Cerebellar nuclear complex (tissue), 1 donor: ENCODE data around the gene DLX1.

Experiments
- DNase-seq, 2 experiments: peaks; one replicate each; lab custom pipeline; 2025; lab: John Stamatoyannopoulos, UW

The DLX1 gene

DNA sequence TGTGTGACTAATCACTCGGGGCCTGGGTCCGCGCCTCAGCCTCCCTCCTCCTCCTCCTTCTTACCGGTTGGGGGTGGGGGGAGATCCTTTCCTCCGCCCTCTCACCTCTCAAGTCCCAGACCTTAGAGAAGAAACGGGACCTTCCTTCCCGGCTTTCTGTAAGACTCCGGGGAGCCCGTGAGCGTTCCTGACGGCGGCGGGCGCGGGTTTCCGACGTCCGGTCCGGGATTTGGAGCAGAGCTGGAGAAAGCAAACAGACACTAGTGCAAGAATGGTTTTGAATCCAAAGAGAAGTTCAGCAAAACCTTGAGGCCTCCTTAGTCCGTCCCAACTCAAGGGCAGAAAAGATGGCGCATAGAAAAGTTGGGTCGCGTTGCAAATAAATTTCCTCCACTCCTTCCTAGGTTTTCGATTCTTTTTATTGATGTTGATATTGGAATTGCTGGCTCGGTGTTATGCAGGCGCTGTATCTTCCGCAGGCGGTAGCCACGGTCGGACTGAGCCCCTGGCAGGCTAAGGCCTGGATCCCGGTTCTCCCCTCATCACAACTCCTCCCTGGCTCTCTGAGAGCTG lies 2.0 kb downstream of the DLX1 start:
- DNase-seq = no peak

DNA sequence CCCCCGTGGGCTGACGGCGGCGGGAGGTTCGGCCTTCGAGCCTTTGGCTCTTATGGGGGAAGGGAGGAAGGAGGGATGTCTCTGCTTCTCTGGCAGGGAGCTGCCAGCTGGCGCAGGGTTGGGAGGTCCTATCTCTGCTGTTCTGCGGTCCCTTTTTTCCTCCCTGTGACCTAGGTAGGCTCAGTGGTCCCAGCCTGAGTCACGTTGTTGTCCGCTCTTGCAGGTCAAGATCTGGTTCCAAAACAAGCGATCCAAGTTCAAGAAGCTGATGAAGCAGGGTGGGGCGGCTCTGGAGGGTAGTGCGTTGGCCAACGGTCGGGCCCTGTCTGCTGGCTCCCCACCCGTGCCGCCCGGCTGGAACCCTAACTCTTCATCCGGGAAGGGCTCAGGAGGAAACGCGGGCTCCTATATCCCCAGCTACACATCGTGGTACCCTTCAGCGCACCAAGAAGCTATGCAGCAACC lies 2.5 kb downstream of the DLX1 start:
- DNase-seq = no peak

DNA sequence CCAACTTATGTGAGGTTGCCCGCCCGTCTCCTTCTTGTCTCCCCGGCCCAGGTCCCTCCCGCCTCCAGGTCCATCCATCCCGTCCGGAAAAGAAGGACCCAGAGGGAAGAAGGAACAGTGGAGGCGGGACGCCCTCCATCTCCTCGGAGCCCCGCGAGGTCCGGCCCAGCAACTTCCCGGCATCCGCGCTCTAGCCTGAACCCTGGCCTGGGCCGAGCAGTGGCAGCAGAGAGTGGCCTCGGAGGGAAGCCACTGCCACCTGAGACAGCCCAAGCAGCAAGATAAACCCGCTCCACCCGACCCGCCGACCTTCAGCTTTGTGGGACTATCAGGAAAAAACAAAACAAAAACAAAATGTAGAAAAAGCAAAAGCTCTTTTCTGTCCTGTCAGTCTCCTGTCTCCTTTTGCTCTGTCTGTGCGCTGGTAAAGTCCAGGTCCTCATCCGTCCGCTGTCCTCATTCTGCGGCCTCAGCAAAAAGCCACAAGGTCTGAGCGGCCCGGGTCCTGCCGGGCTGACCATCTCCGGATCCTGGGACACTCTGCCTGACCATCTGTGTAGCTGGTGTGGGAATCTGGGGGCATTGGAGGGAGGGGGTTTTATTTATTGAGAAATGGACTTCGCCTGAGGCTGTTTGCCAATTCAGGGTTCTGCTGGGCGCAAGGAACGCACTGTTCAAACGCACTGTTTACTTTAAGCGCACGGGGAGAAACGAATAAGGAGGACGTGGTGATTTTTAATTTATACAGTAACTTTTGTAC lies 3.1 kb downstream of the DLX1 start:
- no peak for DNase-seq

DNA sequence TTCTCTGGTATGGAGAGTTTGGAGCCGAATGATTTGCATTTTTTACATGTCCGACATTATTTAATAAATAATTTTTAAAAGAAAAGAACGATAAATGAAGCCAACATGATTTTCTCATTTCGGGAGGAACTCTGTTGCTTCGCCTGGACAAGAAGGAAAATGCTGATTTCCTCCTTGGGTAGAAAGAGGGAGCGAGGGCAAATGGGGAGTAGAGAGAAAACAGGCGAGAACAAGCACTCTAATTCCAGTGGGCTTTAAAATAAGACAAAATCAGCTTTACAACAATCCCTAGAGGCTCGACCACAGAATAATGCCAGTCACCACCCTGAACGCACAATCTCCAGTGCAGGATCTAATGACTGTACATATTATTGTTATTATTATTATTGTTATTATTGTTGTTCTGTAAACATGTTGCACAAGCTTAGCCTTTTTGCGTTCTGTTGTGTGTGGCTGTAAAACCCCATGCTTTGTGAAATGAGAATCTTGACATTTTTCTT lies 3.7 kb downstream of the DLX1 start:
- DNase-seq = no peak

DNA sequence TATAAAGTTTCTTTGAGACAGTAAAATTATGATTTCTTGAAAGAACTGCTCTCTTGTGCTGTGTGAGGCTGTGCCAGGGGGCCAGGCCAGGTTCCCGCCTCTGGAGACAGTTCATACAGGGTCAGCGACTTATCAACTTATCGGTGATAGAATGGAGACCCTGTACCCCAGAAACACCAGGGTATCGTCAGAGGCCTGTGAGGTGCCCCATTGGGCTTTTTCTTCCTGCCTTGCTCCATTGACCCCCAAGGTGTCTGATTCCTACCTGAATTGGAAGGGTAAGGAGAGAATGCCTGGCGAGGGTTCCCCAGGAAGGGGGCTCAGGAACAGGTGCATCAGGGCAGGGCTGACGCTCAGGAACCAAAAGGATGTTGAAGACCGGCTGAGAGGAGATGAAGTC lies 4.3 kb downstream of the DLX1 start:
- no peak for DNase-seq

DNA sequence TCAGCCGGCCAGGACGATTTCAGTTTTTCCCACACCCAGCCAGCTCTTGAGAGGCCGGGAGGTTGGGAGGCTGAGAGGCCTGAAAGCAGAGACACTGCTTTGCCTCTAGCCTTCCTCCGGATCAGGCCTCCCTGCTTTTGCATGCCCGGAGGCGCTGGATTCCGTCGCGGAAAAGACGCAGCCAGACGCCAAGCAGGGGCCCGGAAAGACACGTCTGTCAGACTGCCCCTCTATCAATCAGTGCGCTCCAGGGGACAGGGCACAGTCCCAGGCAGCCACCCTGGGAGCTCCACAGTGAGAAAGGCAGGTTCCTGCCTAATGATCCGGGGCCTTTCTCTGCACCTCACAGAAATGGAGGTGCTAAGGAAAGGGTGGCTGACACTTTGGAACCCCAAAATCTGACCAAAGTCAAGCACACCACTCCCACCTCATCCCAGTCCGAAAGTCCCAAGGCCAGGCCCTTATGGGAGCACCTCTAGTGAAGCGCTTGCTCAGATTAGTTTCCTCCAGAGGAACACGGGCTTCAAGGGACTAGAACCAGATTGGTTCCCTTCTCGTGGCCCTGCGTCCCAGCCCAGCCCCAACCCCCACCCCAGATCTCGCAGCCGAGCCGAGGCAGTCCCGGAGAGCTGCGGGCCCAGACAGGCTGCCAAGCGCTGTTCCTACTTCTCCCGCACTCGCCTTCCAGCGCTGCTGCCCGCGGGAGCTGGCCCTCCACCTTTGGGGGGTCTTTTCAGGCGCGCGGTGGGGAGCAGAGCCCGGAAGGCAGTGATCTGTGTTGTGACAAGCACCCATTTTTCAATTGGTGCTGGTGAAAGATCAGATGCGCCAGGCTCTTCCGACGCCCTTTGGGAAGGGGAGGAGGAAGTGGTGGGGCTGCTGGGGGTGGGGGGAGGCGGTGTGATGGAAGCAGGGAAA lies 5.0 kb downstream of the DLX1 start:
- DNase-seq = no peak

DNA sequence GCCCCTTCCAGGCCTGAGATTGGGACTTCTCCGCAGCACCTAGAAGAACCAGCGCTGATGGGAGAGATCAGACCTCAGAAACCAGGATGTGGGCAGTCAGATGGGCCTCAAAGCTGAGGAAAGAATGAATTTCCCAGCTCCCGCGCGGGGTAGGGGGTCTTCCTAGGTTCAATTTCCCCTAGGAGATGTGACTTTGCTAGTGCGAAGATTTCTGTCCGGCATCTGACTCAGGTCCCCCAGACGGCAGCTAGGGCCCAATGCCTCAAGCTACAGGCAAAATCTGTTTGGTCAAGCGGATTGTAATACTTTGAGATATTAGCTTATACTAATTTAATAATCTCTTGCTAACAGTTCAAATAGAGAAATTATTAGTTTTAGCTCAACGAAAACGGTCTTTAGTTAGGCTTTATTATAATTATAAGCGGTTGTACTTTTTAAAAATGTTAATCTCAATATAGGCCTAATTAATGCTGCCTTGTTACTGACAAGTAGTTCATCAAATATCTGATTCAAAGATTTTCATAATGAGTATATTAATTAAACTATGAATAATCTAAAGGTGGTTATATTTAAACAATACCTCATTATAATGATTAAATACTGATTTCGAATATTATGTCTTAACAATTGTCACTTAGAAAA lies 5.8 kb downstream of the DLX1 start:
- no peak for DNase-seq

DNA sequence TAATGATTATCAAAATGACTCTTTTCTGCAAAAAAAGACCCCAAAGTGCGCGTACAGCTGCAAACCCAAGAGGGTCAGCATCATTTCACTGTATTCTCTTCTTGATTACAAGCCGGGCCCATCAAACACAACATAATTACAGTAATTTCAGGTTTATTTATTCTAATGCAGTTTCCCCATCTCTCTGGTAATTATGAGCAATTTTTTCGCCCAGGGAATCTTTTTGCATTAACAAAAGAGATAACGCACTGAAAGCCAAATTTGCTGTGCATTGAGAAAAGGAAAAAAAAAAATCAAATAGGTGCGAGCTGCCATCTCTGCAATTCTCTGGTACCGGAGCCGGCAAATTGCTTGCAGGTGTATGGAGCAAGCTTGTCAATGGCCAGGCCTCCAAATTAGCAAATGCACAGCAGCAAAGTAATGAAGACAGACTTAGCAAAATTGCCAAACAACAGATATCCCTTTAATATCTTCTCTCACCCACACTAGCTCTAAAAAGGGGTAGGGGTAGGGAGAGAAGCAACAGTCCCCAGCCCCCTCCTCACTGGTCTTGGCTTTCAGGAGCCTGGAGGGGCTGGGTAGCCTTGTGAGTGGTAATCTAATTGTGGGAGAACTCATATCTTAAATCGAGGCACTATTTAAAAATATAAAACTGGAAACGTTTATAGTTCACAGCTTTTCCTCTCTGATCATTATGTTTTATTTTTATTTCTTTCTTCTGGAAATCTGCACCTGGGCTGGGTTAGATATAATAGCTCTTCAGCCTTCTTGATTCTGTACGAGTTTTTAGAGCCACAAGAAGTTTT lies 6.7 kb downstream of the DLX1 start:
- DNase-seq = no peak

DNA sequence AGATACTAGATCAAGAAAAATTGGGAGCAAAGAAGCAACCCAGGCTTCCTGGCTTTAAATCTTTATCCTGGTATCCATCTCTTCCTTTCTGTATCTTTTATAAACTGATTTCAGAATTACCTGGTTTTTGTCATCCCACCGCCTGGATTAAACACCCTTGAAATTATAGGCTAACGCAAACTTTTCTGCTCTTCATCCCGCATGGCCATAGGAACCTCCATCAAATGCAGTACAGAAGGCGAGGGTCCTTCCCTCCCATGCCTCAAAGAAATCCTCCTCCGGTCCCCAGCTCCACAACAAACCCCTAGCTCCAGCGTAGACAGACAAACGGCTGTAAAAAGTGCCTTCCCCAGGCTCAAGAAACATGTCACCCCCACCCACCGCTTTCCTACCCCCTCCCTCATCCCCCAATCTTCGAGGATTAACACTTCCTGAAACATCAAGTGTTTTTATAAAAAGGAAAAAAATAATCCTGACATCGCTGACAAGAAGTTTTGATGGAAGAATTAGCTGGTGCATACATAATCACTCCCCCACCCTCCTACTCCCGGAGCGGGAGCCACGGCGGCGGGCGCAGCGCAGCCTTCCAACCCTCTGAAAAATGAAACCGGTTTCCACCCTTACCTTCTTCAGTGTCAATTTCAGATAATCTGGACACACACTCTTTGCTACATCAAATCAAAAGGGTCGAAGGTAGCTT lies 7.6 kb downstream of the DLX1 start:
- no peak for DNase-seq

DNA sequence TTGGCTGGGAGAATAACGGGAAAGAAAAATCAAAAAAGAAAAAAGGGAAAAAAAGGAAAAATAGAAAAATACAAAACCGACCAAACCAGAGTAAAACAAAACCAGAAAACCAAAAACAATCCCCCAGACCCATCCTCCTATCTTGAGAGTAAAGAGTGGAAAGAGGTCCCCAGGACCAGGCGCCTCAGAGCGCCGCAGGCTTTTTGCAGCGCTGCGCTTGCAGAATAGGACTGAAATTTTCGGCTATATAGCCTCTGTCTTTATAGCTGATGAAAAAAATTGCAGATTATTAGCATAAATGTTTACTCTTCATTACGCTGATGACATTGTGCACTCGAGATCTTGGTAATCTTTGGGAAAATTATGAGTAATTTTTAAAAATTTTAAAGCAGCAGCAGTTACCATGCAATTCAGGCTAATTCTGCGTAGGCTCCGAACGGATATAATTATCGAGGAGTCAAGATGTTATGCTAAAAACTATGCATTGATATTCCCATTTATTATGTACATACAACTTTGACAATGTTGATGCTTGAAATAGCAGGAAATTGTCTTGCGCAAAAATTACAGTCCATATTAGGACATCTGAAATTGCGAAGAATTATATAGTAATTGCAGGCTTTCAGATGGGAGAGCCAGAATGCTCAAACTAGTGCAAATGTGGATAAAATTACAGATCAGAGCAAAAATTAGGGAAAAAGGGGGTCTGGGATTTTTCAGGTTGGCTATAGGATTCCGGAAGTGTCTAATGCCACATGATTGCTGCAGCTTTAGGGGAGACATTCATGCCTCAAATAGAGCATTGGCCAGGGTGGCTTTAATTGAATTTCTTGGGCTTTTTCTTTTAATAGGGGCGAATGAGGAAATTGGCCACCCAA lies 8.3 kb downstream of the DLX1 start:
- DNase-seq = no peak

DNA sequence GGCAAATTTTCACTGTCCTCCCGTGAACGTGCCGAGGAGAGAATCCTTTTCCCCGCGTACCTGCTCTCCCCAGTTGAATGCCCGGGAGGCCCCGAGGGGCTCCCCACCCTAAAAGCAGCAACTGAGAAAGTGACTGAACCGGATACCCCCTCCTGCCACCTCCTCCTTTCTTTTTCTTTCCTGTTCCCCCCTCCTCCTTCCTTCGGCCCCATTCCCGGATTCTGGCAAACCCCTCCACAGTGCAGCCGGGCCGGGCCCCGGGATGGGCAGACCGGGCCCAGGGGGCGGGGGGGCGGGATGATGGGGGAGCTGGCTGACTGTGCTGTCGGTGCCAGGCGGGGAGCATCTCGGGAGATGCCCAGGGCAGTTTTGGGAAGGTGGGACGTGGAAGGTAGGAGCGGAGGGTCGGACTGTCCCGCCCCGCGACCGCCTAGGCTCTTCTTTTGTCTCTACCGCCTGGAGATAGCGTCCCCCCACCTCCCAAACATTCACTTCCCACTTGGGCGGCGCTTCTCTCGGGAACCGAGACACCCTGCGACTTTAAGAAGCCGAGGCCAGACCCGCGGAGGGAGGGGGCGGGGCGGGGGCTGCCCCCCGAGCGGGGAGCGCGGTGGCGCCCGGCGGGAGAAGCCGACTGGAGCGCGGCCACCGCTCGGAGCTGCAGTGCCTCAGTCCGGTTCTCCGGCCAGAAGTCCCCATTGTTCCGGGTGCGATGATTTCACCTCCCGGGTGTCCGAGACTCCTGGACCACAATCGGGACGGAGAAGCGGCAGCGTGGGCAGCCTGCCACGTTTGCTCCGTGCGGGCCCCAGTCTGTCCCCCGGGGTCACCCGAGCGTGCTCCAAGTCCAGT lies 9.2 kb downstream of the DLX1 start:
- no peak for DNase-seq

DNA sequence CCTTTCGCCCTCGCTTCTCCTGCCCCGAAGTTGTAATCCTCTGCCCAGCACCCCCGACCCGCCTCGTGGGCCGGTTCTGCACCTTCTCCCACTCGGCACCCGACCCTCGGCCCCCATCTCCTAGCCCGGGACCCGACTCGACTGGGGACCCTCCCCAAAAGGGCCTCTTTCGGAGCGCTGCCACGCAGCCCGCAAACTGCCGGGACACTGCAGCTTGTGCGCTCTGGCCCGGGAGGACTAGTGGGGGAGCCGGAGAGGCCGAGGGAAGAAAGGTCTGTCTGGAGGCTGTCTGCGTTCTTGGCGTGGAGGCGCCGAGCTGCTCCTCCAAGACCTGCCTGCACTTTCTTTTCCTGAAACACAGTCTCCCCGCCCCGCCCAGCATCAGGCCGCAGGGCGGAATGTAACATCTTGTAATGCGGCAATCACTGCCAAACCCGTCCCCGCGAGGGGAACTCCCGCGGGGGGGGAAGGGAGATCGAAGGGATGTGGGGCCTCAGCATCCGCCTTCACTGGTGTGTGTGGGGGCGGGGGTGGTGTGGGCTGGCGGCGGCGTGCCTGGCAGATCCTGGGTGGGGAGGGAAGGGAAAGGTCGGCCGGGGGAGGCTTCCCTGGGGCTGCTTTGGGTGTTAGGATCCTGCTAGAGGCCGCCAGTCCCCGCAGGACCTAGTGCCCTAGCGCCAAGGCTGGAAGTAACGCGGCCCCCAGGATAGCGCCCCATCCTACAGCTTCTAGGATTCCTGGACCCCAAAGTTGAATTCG lies 10.0 kb downstream of the DLX1 start:
- no peak for DNase-seq

DNA sequence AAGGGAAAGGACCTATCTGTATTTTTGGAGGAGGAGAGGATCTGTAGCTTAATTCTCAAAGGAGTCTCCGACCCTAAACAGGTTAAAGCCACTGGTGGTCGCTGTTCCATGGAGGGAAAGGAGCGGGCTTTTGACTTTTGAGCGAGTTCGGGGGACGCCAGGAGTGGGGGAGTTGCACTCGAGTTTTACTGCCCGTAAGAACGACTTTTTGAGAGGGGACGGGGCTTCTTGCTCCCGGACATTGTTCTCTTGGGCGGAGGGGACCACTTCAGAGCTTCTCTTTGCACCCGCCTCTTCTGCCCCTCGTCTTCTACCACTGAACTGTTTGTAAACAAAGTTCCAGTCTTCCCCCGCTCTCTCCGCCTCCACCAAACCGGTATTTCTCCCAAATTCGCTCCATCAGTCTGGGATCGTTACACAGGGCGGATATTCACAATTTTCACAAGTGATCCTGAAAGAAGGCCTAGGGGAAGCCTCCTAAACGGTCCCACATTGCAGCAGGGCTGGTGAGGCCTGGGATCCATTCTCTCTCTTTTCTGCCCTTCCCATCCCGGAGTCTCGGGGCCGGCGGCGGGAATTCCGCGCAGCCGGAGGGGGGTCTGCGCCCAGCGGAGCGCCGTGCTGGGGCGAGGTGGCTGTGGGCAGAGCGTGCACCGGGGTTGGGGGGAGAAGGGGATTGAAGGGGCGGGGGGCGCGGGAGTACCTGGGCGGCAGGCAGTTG lies 10.8 kb downstream of the DLX1 start:
- no peak for DNase-seq

DNA sequence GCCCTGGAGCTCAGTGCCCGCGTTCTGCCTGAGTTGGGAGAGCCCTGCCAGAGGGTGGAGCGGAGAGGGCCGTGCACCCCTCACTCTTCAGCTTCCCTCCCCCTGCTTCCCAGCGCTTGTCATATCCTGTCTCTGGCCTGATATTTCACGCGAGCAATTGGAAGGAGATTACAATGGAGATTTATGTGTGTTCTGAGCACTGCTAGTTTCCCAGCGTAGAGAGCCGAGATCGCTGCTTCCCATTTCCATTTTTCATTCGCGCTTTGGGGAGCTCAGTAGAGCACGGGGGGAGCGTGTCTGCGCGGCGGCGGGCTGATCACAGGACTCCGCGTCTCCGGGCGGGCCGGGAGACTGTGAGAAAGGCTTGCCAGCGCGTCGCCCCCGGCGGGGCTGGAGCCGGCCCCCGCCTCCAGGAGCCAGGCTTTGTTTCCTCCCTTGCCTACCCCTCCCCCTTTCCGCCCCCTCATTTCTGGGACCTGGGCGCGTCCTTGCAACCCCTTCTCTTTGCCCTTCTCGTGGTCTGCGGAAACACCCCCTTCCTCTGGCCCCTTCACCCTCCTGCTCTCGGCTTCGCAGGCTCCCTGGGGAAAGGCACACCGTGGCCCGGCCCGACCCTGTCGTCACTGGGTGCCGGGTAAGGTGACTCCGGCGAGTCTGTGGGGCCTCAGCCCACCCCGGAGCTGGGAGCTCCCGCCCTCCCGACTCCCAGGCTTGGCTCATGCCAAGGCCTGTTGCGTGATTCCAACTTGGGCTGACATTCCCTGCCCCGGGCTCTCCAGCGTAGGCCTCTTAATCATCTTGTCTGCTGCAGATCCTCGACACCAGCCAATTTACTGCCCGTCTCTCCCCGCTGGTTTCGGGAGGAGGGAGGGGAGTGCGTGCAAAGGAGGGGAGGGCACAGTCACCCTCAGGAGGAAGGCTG lies 11.6 kb downstream of the DLX1 start:
- no peak for DNase-seq

DNA sequence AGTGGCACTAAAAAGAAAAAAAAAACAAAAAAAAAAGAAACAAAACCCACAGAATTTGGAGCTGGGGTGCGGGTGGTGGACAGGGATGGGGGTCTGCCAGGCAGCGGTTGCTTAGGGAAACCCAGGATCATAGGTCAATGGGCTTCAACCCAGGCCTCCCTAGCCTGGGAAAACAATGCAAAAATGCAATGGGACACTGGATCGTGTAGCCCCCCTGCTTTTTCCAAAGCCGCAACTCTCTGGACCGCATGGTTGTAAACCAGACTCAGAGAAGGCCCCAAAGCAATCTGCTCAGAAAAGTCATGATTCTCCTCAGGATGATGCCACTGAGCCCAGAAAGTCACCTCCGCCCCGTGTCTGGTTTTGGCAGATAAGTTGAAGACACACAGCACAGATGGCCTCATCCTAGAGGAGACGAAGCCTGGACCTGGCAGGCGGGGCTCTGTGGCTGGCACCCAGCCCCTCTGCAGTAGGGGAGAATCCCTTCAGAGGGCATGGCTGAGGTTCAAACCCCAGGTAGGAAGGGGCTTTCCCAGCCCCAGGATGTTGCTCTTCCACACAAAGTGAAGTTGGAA lies 12.3 kb downstream of the DLX1 start:
- no peak for DNase-seq

DNA sequence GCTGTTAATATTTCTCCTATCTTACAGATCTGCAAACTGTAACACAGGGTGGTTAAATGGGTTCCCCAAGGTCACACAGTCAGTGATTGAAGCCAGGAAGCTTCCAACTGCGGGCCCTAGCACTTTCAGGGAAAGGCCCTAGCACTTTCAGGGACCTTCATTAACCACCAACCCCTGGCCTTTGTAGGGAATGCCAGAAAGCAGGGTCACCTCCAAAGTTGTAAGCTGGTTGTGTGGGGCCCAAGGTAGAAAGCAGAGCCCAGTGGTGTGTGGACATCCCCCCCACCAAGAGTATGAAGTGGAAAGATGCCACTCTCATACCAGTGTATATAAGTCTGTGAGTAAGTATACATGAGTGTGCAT lies 13.0 kb downstream of the DLX1 start:
- DNase-seq = no peak
